B cell (primary cell): ENCODE measurements around the gene PLPP3.

Experiments used
- EZH2 ChIP-seq: IDR thresholded peaks from 2 replicates; pipeline ENCODE4 v1.6.1; 2012; ENCODE audit warnings: borderline replicate concordance, low read depth, mild to moderate bottlenecking, moderate library complexity, low read length; ENCODE audit not compliant: insufficient read depth, poor library complexity, severe bottlenecking
- TF ChIP-seq, protein P1 (sequence below): fragments of 200-600 bp; IDR thresholded peaks from one replicate; pipeline ENCODE4 v1.8.0; 2022; ENCODE audit warnings: antibody characterized with exemption, mild to moderate bottlenecking

GRCh38 chr1:56478734-56479133, 100.6 kb downstream of the PLPP3 start:
- no peak for TF ChIP-seq EZH2
- TF ChIP-seq, protein P1, sequence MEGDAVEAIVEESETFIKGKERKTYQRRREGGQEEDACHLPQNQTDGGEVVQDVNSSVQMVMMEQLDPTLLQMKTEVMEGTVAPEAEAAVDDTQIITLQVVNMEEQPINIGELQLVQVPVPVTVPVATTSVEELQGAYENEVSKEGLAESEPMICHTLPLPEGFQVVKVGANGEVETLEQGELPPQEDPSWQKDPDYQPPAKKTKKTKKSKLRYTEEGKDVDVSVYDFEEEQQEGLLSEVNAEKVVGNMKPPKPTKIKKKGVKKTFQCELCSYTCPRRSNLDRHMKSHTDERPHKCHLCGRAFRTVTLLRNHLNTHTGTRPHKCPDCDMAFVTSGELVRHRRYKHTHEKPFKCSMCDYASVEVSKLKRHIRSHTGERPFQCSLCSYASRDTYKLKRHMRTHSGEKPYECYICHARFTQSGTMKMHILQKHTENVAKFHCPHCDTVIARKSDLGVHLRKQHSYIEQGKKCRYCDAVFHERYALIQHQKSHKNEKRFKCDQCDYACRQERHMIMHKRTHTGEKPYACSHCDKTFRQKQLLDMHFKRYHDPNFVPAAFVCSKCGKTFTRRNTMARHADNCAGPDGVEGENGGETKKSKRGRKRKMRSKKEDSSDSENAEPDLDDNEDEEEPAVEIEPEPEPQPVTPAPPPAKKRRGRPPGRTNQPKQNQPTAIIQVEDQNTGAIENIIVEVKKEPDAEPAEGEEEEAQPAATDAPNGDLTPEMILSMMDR, result no peak
